A549 (cell line): Measurements from ENCODE around the gene SNRPD3. TPM values are rescaled to one million over a fixed set of nuclear protein-coding genes. Genes with fewer than 3 reads are reported as not detected.

Experiments used
- ATAC-seq, 2 experiments: fragments of 200-7000 bp in 1 of 2; fragments of >200 bp in 1 of 2; cut with Nextera tagmentation in 1 of 2; cut with Tn5 transposase in 1 of 2; 3 replicates each; pipeline versions ENCODE4 v1.8.0 to v1.9.1; 2018 to 2020; ENCODE audit warnings: mild to moderate bottlenecking in 1 of 2, moderate library complexity in 1 of 2
- CTCF ChIA-PET: fragments of 300-600 bp; sonication (Branson Sonifier 250); formaldehyde crosslinking; extraction: SDS; loops from one replicate; lab custom pipeline; 2021; ENCODE audit warnings: antibody characterized with exemption, inconsistent platforms; lab: Yijun Ruan, JAX
- POLR2A ChIA-PET: fragments of 350-600 bp; formaldehyde crosslinking; extraction: SDS; loops from one replicate; lab custom pipeline; 2021; ENCODE audit warnings: antibody characterized with exemption, inconsistent platforms; lab: Yijun Ruan, JAX
- DNase-seq, 2 experiments: peaks; one replicate each; pipeline versions ENCODE4 v3.0.0 to v3.0.0-alpha.2; 2011 to 2016; ENCODE audit warnings: low read depth in 1 of 2, low spot score in 1 of 2
- FAIRE-seq: peaks from 2 replicates; lab custom pipeline; 2011; peaks lifted over from hg19 to GRCh38; lab: Jason Lieb, UNC
- H3K27ac ChIP-seq, 2 experiments: fragments of >200 bp; sonication (Bioruptor Twin); formaldehyde crosslinking; 3 replicates each; pipeline ENCODE4 v1.5.1; 2016 to 2017
- H3K4me1 ChIP-seq: fragments of >200 bp; sonication (Bioruptor Twin); formaldehyde crosslinking; 3 replicates; pipeline ENCODE4 v1.6.1; 2016
- H3K4me2 ChIP-seq: fragments of >200 bp; sonication (Bioruptor Twin); formaldehyde crosslinking; 3 replicates; pipeline ENCODE4 v1.6.1; 2016
- H3K4me3 ChIP-seq: fragments of >200 bp; sonication (Bioruptor Twin); formaldehyde crosslinking; 3 replicates; pipeline ENCODE4 v1.5.1; 2016
- H3K9me3 ChIP-seq: fragments of >200 bp; sonication (Bioruptor Twin); formaldehyde crosslinking; 3 replicates; pipeline ENCODE4 v1.6.1; 2016
- BCL3 ChIP-seq: fragments of >200 bp; sonication (Bioruptor Twin); formaldehyde crosslinking; IDR thresholded peaks from 3 replicates; pipeline ENCODE4 v1.6.1; 2016
- BHLHE40 ChIP-seq: IDR thresholded peaks from 2 replicates; pipeline ENCODE4 v1.6.1; 2012; ENCODE audit warnings: low read depth, low read length, inconsistent platforms
- CBX2 ChIP-seq: fragments of 200-600 bp; sonication (generic); IDR thresholded peaks from 2 replicates; pipeline ENCODE4 v1.6.1; 2016; ENCODE audit warnings: low read depth, mild to moderate bottlenecking, borderline replicate concordance
- CHD4 ChIP-seq: fragments of 200-600 bp; sonication (generic); IDR thresholded peaks from 2 replicates; pipeline ENCODE4 v1.6.1; 2016; ENCODE audit warnings: antibody characterized with exemption, mild to moderate bottlenecking, borderline replicate concordance
- EP300 ChIP-seq, 2 experiments: fragments of >200 bp; sonication (Bioruptor Twin); formaldehyde crosslinking; IDR thresholded peaks; 2 replicates in 1 of 2; 3 replicates in 1 of 2; pipeline ENCODE4 v1.6.1; 2016 to 2017
- ESRRA ChIP-seq: fragments of 150-350 bp; IDR thresholded peaks from 2 replicates; pipeline ENCODE4 v1.6.1; 2014; ENCODE audit warnings: mild to moderate bottlenecking, low read length, borderline replicate concordance
- FOSL2 ChIP-seq, 2 experiments: fragments of 450-650 bp in 1 of 2; fragments of >200 bp in 1 of 2; sonication (Bioruptor Twin) in 1 of 2; formaldehyde crosslinking; IDR thresholded peaks; 2 replicates each; pipeline versions ENCODE4 v1.5.0 to v1.6.1; 2016 to 2020; ENCODE audit warnings: mild to moderate bottlenecking in 1 of 2, moderate library complexity in 1 of 2
- HDAC2 ChIP-seq: fragments of 200-600 bp; sonication (generic); IDR thresholded peaks from 2 replicates; pipeline ENCODE4 v1.6.1; 2016
- MYC ChIP-seq: IDR thresholded peaks from 2 replicates; pipeline ENCODE4 v1.6.1; 2012; ENCODE audit warnings: mild to moderate bottlenecking, inconsistent platforms, low read length, improper control_type of control experiment, borderline replicate concordance
- NFE2L2 ChIP-seq: fragments of 150-350 bp; conservative IDR thresholded peaks from 2 replicates; pipeline ENCODE4 v1.6.1; 2014; ENCODE audit warnings: low read length
- POLR2AphosphoS2 ChIP-seq: conservative IDR thresholded peaks from 2 replicates; pipeline ENCODE4 v1.6.1; 2012; ENCODE audit warnings: low read length, improper control_type of control experiment, inconsistent platforms
- RARB ChIP-seq: fragments of 250-450 bp; sonication (Bioruptor Pico); IDR thresholded peaks from 2 replicates; pipeline ENCODE4 v1.8.0; 2021; ENCODE audit warnings: mild to moderate bottlenecking, moderate library complexity
- RFX5 ChIP-seq: fragments of 450-650 bp; IDR thresholded peaks from 2 replicates; pipeline ENCODE4 v1.7.1; 2014; ENCODE audit warnings: antibody characterized with exemption, mild to moderate bottlenecking, moderate library complexity
- SMC3 ChIP-seq: fragments of >200 bp; sonication (Bioruptor Twin); formaldehyde crosslinking; IDR thresholded peaks from 3 replicates; pipeline ENCODE4 v1.6.1; 2018; ENCODE audit warnings: inconsistent platforms
- TP53 ChIP-seq: fragments of 250-450 bp; sonication (Bioruptor Pico); IDR thresholded peaks from 2 replicates; pipeline ENCODE4 v1.5.0; 2021; ENCODE audit warnings: mild to moderate bottlenecking, moderate library complexity
- WGBS: methylation state at CpG from one replicate; pipeline ENCODE4 v1.1.6; 2017; ENCODE audit errors: missing lambda C conversion rate; 5-methylcytosine and 5-hydroxymethylcytosine counted together
- polyA plus RNA-seq, 4 experiments: library from polyadenylated mRNA; depleted of rRNA in 3 of 4; stranded (reverse); fragments of >200 nt; fragmentation: RNase III in 1 of 4; extraction: RNeasy Plus Mini Kit Qiagen cat#74134 plus additional on column Dnase treatment in 1 of 4; gene quantifications; 2 replicates in 3 of 4; 3 replicates in 1 of 4; pipeline ENCODE4 v1.2.3, GENCODE V29; 2011 to 2017
- TF ChIP-seq, protein P1 (sequence below): IDR thresholded peaks from 2 replicates; pipeline ENCODE4 v1.6.1; 2012; ENCODE audit warnings: low read depth, borderline replicate concordance
- TF ChIP-seq, protein P2 (sequence below): fragments of 200-600 bp; sonication (generic); IDR thresholded peaks from 2 replicates; pipeline ENCODE4 v1.6.1; 2016; ENCODE audit warnings: antibody characterized with exemption, mild to moderate bottlenecking, moderate library complexity

Gene SNRPD3
- polyA plus RNA-seq, 2 of the 4 experiments (the other 2 are of a cell fraction) = 157 to 344 TPM

DNA sequence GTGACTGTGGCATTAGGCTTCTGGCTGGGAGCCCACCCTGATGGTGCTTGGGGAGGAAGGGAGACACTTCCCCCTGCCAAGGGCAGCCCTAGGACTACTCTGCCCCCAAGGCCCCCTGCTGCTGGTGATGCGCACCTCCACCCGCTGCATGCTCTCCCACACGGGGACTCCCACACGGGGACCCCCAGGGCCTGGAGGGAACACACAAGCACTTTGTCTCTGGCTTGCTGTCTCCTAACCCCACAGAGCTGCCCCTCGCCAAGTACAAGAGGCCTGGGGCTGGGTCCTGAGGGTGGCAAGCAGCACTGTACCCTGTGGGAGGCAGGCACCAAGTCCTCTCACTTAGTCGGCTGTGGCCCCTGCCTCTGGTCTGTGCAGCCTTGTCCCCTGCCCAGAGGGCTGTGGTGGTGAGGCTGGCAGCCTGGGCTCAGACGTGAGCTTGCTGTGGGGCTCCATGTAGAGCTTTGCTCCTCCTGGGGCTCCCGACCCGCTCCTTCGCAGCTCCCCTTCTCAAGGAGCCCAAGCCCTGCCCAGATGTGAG lies 29.1 kb downstream of the SNRPD3 start:
- ATAC-seq = no peak; a peak in 1 of 6 replicates
- FAIRE-seq = no peak
- ChIA-PET POLR2A (no interaction called here), CTCF (no interaction called here)
- H3K4me2 ChIP-seq = no peak overlapping the region
- TF ChIP-seq MYC (no peak), BCL3 (no peak), ESRRA (no peak)
- TF ChIP-seq, protein P1, sequence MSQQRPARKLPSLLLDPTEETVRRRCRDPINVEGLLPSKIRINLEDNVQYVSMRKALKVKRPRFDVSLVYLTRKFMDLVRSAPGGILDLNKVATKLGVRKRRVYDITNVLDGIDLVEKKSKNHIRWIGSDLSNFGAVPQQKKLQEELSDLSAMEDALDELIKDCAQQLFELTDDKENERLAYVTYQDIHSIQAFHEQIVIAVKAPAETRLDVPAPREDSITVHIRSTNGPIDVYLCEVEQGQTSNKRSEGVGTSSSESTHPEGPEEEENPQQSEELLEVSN = no peak
- no peak for DNase-seq
- 100% methylated on average over 4 of the region's 10 CpGs for WGBS
- H3K4me3 ChIP-seq = no peak overlapping the region
- H3K4me1 ChIP-seq = peaks cover 7% of the 10 kb centered on the region; the same call in 2 of the 3 replicates
- no peaks in the 10 kb centered on the region for H3K9me3 ChIP-seq
- H3K27ac ChIP-seq = no peak overlapping the region

GRCh38 chr22:24585461-24585860 lies 29.7 kb downstream of the SNRPD3 start:
- TF ChIP-seq POLR2AphosphoS2 (no peak), RFX5 (no peak)
- Histone ChIP-seq H3K4me1 (peaks cover 2% of the 10 kb centered on the region; the same call in 2 of the 3 replicates), H3K4me2 (no peak overlapping the region), H3K9me3 (no peaks in the 10 kb centered on the region), H3K27ac (no peak overlapping the region), H3K4me3 (no peak overlapping the region)
- WGBS = 100% methylated on average over 1 of the region's 3 CpGs
- DNase-seq (no peak), ATAC-seq (no peak), FAIRE-seq (no peak)
- ChIA-PET CTCF (no interaction called here), POLR2A (no interaction called here)

- Histone ChIP-seq H3K4me1 (no peaks in the 10 kb centered on the region), H3K4me3 (no peak overlapping the region), H3K9me3 (no peaks in the 10 kb centered on the region)
- POLR2A ChIA-PET = no interaction called here
- WGBS = 99% methylated on average over 6 of the region's 24 CpGs
- DNase-seq = no peak
- TF ChIP-seq NFE2L2 (no peak), BHLHE40 (no peak), SMC3 (no peak)
- TF ChIP-seq, all 56 proteins: peak for 0
- CTCF ChIA-PET = no interaction called here
- Histone ChIP-seq H3K4me2 (no peak overlapping the region), H3K27ac (no peak overlapping the region)
- no peak for FAIRE-seq
- ATAC-seq = no peak
These were observed 30.2 kb downstream of the SNRPD3 start for GRCh38 chr22:24585927-24586546.

- Histone ChIP-seq H3K27ac (no peak overlapping the region), H3K4me3 (no peak overlapping the region), H3K9me3 (no peaks in the 10 kb centered on the region), H3K4me1 (peaks cover 5% of the 10 kb centered on the region; the same call in 1 of the 3 replicates), H3K4me2 (no peak overlapping the region)
- CTCF ChIA-PET = interaction anchor here (1.8 kb wide), 1 partner anchor 10 kb away, joined by 6 read pairs; no protein-coding TSS in a partner anchor
- ATAC-seq (no peak), DNase-seq (no peak), FAIRE-seq (no peak)
- WGBS = 80% methylated on average over 2 of the region's 5 CpGs
- POLR2A ChIA-PET = no interaction called here
- TF ChIP-seq, protein P2, sequence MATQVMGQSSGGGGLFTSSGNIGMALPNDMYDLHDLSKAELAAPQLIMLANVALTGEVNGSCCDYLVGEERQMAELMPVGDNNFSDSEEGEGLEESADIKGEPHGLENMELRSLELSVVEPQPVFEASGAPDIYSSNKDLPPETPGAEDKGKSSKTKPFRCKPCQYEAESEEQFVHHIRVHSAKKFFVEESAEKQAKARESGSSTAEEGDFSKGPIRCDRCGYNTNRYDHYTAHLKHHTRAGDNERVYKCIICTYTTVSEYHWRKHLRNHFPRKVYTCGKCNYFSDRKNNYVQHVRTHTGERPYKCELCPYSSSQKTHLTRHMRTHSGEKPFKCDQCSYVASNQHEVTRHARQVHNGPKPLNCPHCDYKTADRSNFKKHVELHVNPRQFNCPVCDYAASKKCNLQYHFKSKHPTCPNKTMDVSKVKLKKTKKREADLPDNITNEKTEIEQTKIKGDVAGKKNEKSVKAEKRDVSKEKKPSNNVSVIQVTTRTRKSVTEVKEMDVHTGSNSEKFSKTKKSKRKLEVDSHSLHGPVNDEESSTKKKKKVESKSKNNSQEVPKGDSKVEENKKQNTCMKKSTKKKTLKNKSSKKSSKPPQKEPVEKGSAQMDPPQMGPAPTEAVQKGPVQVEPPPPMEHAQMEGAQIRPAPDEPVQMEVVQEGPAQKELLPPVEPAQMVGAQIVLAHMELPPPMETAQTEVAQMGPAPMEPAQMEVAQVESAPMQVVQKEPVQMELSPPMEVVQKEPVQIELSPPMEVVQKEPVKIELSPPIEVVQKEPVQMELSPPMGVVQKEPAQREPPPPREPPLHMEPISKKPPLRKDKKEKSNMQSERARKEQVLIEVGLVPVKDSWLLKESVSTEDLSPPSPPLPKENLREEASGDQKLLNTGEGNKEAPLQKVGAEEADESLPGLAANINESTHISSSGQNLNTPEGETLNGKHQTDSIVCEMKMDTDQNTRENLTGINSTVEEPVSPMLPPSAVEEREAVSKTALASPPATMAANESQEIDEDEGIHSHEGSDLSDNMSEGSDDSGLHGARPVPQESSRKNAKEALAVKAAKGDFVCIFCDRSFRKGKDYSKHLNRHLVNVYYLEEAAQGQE = no peak
- TF ChIP-seq CHD4 (no peak), CBX2 (no peak), RFX5 (no peak), HDAC2 (no peak), EP300 (IDR thresholded peaks at IDR 0.05) (no peak), RARB (CRISPR knock-in tag) (no peak), FOSL2 (IDR thresholded peaks at IDR 0.05) (no peak), FOSL2 (CRISPR knock-in tag; IDR thresholded peaks at IDR 0.05) (no peak), TP53 (CRISPR knock-in tag) (no peak)
- TF ChIP-seq, protein P1 = no peak
These were observed 31.5 kb downstream of the SNRPD3 start for GRCh38 chr22:24587251-24587650.
